AG09319 (cell line): ENCODE results near the gene AK8.

Source experiments
- DNase-seq: peaks from one replicate; pipeline ENCODE4 v3.0.0-alpha.2; 2010; ENCODE audit warnings: low read depth; ENCODE audit errors: extremely low read depth
- TF ChIP-seq, protein P1 (sequence below): IDR thresholded peaks from 2 replicates; pipeline ENCODE4 v1.5.1; 2011; ENCODE audit warnings: low read depth, mild to moderate bottlenecking, inconsistent platforms, low read length, moderate library complexity

The AK8 gene

DNA sequence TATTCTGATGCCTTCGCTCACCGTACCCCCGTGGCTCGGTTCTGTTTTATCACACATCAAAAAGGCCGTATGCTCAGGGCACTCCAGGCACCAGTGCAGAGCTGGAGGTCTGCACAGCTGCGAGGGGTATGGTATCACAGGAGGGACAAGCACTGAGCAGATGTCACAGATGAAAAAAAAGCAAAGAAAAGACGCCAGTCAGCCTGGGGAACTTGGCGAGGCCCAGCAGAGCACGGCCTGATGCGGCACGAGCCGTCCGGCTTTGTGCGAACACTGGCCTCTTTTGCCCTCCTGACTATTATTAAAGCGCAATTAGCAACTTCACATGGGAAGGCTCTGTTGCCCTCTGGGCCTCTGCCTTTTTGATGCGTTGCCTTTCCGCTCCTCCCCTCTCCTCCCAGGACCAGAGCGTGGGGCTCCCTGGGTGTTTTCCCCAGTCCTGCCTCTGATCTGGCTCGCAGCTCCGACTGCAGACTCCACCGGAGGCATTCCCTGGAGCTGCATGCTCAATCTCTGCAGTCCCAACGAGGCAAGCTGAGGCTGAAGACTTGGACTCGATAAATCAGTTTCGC lies 44.4 kb downstream of the AK8 start:
- TF ChIP-seq, protein P1, sequence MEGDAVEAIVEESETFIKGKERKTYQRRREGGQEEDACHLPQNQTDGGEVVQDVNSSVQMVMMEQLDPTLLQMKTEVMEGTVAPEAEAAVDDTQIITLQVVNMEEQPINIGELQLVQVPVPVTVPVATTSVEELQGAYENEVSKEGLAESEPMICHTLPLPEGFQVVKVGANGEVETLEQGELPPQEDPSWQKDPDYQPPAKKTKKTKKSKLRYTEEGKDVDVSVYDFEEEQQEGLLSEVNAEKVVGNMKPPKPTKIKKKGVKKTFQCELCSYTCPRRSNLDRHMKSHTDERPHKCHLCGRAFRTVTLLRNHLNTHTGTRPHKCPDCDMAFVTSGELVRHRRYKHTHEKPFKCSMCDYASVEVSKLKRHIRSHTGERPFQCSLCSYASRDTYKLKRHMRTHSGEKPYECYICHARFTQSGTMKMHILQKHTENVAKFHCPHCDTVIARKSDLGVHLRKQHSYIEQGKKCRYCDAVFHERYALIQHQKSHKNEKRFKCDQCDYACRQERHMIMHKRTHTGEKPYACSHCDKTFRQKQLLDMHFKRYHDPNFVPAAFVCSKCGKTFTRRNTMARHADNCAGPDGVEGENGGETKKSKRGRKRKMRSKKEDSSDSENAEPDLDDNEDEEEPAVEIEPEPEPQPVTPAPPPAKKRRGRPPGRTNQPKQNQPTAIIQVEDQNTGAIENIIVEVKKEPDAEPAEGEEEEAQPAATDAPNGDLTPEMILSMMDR = no peak
- no peak for DNase-seq

DNA sequence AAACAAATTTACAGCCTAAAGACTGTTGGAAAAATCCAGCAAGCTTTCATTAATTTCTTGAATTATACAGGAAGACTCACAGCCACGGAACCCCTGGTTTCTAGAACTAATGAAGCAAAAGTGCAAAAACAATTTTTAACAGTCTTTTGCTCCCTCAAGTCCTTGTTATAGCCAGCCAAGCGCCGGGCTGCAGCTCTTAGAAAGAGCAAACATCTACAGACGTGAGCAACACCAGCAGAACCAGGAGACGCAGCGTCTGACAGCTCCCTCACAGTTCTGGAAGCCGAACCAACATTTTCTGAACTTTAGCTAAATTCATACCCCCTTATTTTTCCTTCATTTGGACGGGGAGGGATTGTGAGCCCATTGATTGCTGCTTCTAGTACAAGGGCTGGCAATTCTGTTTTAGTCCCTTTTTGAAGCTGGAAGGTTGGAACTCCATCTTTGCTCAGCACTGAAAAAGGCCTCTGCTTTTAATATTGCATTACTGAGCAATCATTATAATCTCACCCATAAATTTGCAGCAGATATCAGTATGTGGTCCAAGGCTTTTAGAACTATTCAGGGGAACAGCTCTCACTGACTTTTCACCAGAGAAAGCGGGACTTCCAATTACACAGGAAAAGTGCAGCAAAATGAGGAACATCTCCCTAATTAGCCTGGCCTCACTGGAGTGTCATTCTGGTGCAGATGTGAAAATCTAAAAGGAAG lies 45.8 kb downstream of the AK8 start:
- DNase-seq = no peak
- TF ChIP-seq, protein P1 = no peak

DNA sequence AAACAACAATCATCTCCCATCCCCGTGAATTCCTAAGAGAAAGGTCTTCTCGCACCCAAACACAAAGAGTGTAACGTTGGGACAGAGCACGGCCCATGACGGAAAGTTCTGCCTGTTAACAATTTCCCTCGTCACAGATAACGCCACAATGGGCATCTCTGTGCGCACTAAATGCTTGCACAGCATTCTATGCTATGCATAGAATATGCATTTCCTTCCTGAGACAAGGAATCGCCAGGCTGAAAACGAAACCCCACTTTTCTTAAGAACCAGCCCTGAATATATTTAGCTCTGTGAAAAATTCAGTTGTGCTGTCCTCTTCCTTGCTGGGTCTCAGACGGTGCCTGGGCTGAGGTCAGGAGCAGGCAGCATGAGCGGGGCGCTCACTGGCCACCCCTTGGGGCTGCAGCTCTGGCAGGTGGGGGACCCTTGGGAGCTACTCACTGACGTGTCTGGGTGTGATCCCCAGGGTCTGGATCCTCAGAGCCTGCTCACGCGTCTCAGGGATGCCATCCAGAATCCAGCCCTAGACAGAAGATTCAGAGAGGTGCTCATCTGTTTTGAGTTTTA lies 49.8 kb downstream of the AK8 start:
- TF ChIP-seq, protein P1 = no peak

DNA sequence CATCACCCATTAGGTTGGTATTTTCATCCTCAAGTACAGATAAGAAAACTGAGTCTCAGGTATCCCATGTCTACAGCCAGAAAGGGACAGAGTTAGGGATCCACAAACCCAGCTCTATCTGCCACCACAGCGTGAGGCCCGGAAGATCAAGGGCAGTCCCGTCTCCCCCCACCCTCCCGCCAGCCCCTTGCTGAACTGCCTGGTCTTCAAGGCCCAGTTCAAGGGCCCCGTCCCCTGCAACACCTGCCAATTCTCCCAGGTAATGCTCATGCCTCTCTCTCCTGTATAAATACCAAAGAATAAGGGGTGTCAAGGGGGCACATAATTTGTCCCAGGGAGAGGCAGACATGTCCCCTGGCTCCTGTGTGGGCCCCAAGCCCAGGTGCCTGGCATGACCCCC lies 50.7 kb downstream of the AK8 start:
- TF ChIP-seq, protein P1 = no peak
- DNase-seq = no peak

More for the DNA sequence above, 49.8 kb downstream of the AK8 start:
- DNase-seq = no peak

DNA sequence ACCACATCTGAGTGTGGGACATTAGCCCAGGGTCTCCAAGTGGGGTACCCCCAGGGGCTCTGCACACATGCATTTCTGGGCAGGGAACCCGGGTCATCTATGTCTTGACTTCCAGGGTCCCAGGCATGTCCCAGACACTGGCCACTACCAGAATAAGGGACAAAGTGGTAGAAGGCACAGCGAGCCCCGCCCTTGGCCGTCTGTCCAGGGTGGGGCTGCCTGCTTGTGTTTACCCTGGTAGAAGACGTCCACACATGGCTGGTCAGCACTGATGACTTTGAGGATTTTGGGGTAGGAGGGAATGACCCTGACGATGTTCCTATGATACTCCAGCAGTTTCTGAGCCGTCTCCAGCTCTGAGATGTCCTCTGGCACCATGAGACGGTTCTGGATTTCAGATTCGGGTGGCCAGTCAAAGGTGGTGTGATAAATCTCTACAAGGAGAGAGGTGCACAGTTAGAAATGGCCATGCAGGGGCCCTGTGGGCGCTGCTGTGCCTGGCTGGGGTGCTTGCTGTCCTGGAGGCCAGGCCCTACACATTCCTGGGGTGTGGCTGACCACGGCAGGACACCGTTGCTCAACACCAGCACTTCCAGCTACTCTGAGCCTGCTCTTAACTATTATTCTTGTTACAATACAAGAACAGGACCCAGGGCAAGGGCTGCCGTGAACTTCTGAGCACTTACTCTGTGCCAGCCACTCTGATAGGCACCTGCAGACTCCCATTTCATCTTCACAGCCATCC lies 51.3 kb downstream of the AK8 start:
- TF ChIP-seq, protein P1 = no peak
- no peak for DNase-seq

DNA sequence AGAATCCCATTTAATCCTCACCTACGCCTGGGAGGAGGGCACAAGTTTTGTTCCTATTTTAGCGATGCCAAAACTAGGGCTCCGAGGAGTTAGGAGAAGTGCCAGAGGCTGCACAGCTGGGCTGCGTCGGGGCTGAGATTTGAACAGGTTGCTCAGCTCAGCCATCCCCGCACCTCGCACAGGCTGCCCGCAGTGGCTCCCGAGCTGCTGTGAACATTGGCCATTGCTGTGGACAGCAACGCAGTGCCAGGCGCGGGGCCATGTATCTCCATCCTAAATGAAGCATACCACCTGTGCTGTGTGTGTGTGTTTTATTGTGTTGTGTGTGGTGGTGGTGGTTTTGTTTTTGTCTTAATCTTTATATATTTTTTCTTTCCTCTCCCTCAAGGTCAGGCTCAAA lies 52.0 kb downstream of the AK8 start:
- no peak for DNase-seq
- TF ChIP-seq, protein P1 = no peak

DNA sequence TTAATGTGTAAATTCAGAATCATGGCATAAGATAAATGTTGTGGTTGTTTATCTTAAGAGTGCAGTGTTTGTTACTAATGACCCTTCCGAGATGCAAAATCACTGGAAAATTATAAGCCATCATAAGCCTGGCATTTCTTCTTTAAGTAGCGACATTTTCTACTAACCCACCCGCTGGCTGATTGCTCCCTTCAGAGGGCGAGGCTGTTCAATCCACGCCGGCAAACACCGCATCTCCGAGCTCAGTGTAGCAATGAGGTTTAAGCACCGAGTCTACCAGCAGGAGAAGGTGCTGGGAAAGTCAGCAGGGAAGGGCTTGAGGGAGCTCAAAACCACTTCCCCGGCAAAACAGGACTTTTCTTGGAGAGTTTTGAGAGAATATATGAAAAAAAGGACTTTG lies 52.7 kb downstream of the AK8 start:
- no peak for DNase-seq
- TF ChIP-seq, protein P1 = no peak
